ENCODE data around the gene NLRP6. TPM values are rescaled to one million over a fixed set of nuclear protein-coding genes. Genes with fewer than 3 reads are reported as not detected.

NLRP6 gene
- total and polyA plus RNA-seq, 2 donors: 0.90 to 2.2 TPM

DNA sequence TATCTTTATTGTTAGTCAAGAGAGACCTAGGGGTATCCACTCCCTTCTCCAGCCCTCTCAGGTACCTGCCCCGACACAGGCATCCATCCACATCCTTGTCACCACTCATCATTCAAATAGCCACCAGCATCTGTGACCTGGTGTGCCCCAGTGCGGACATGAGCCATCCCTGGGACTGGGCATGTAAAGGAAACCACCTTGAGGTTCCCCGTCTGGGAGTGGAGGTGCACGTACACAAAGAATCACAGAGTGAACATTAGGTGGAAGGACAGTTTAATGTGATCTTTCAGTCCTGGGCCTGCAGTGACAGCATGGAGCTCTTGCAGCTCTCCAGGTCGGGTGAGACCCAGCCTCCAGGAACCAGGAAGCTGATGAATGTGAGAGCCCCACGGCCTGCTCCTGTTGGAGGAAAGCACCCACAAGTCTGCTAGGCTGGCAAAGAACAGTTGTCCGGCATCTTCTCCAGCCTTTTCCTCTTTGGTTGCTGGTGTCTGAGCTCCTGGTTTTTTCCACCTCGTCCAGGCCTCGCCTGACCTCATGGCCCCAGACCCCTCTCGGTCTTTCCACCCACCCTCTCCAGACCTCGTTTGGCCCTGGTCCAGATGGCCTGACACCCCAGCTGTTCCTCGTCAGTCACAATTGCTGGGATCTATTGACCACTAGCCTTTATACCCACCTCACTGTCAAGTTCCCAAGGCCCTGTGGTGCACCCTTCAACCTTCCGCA lies 24.9 kb upstream of the NLRP6 start:
- Histone ChIP-seq H3K36me3 (ENCODE audit: control insufficient read depth in 2 of 2, insufficient read depth in 2 of 2, low read length in 1 of 2) (peaks cover 49 to 51% of the 10 kb centered on the region in 2 donors), H3K9me3 (ENCODE audit: control insufficient read depth in 2 of 2, insufficient read depth in 1 of 2, low read length in 1 of 2) (no peaks in the 10 kb centered on the region), H3K4me3 (ENCODE audit: low read length in 2 of 2) (no peak overlapping the region), H3K27ac (ENCODE audit: low read depth in 1 of 2, low read length in 1 of 2) (no peak overlapping the region), H3K4me1 (ENCODE audit: control insufficient read depth in 2 of 2, insufficient read depth in 2 of 2, low read length in 2 of 2) (peaks cover 0 to 9% of the 10 kb centered on the region in 2 donors), H3K27me3 (ENCODE audit: control insufficient read depth in 2 of 2, insufficient read depth in 1 of 2, low read length in 1 of 2) (peaks cover 0 to 2% of the 10 kb centered on the region in 2 donors)
- WGBS: 96% methylated on average over 13 of the region's 13 CpGs
- DNase-seq (ENCODE audit: low read depth in 6 of 9, low spot score in 9 of 9): no peak

DNA sequence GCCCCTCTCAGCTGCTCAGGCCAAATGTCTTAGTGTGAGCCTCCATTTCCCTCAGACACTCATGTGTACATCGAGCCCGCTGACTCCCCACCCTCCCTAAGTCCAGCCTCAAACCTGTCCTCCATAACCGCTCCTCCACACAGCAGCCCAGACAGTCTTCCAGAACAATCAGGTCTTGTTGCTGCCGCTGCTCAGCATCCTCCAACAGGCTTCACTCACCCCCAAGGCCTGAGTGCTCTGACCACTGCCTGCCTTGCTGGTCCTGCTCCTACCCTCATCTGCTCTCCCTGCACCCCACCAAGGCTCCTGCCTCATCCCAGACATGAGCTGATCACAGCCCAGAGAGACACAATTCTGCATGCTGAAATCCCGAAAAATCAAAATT lies 24.3 kb upstream of the NLRP6 start:
- peaks cover 46 to 47% of the 10 kb centered on the region in 2 donors for H3K36me3 ChIP-seq (ENCODE audit: control insufficient read depth in 2 of 2, insufficient read depth in 2 of 2, low read length in 1 of 2)

DNA sequence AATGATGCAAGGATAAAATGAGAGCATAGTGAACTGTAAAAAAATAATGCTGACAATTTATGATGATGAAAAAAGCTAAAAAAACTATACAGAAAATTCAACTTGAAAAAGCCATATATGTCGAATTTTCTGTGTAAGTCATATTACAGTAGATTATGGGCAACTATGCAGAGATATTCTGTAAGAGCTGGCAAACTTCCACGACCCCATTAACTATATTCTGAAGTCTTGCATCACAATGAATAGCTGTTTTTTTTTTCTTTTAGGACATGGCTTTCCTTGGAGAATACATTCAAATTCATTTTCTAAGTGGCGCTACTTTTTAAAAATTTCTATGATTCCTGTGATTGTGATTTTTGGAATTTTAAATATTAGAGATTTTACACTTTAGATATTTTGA lies 23.0 kb upstream of the NLRP6 start:
- no peak overlapping the region for H3K27ac ChIP-seq (ENCODE audit: low read depth in 1 of 2, low read length in 1 of 2)
- H3K9me3 ChIP-seq (ENCODE audit: control insufficient read depth in 2 of 2, insufficient read depth in 1 of 2, low read length in 1 of 2): no peaks in the 10 kb centered on the region
- no peak overlapping the region for H3K4me3 ChIP-seq (ENCODE audit: low read length in 2 of 2)
- no peak for DNase-seq (ENCODE audit: low read depth in 6 of 9, low spot score in 9 of 9)
- peaks cover 0 to 9% of the 10 kb centered on the region in 2 donors for H3K4me1 ChIP-seq (ENCODE audit: control insufficient read depth in 2 of 2, insufficient read depth in 2 of 2, low read length in 2 of 2)
- peaks cover 36 to 37% of the 10 kb centered on the region in 2 donors for H3K36me3 ChIP-seq (ENCODE audit: control insufficient read depth in 2 of 2, insufficient read depth in 2 of 2, low read length in 1 of 2)
- WGBS: 85% methylated on average over 3 of the region's 3 CpGs
- peaks cover 0 to 2% of the 10 kb centered on the region in 2 donors for H3K27me3 ChIP-seq (ENCODE audit: control insufficient read depth in 2 of 2, insufficient read depth in 1 of 2, low read length in 1 of 2)

More for the DNA sequence above, 24.3 kb upstream of the NLRP6 start:
- Histone ChIP-seq H3K27me3 (ENCODE audit: control insufficient read depth in 2 of 2, insufficient read depth in 1 of 2, low read length in 1 of 2) (peaks cover 0 to 2% of the 10 kb centered on the region in 2 donors), H3K9me3 (ENCODE audit: control insufficient read depth in 2 of 2, insufficient read depth in 1 of 2, low read length in 1 of 2) (no peaks in the 10 kb centered on the region), H3K27ac (ENCODE audit: low read depth in 1 of 2, low read length in 1 of 2) (no peak overlapping the region), H3K4me1 (ENCODE audit: control insufficient read depth in 2 of 2, insufficient read depth in 2 of 2, low read length in 2 of 2) (peaks cover 0 to 9% of the 10 kb centered on the region in 2 donors), H3K4me3 (ENCODE audit: low read length in 2 of 2) (no peak overlapping the region)
- 98% methylated on average over 5 of the region's 5 CpGs for WGBS
- no peak for DNase-seq (ENCODE audit: low read depth in 6 of 9, low spot score in 9 of 9)

DNA sequence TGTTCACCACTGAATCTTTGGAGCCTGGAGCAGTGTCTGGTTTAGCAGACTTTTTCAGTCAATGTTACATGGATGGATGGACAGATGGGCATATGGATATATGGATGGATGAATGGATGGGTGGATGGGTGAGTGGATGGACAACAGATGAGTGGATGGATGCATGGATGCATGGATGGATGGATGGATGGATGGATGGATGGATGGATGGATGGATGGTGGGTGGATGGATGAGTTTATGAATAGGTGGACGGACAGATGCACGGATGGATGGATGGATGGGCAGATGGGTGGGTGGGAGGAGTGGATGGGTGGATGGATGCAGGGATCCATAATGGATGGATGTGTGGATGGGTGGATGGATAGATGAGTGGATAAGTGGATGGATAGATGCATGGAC lies 22.4 kb upstream of the NLRP6 start:
- Histone ChIP-seq H3K4me3 (ENCODE audit: low read length in 2 of 2) (no peak overlapping the region), H3K27me3 (ENCODE audit: control insufficient read depth in 2 of 2, insufficient read depth in 1 of 2, low read length in 1 of 2) (peaks cover 0 to 2% of the 10 kb centered on the region in 2 donors)
- no peak for DNase-seq (ENCODE audit: low read depth in 6 of 9, low spot score in 9 of 9)

DNA sequence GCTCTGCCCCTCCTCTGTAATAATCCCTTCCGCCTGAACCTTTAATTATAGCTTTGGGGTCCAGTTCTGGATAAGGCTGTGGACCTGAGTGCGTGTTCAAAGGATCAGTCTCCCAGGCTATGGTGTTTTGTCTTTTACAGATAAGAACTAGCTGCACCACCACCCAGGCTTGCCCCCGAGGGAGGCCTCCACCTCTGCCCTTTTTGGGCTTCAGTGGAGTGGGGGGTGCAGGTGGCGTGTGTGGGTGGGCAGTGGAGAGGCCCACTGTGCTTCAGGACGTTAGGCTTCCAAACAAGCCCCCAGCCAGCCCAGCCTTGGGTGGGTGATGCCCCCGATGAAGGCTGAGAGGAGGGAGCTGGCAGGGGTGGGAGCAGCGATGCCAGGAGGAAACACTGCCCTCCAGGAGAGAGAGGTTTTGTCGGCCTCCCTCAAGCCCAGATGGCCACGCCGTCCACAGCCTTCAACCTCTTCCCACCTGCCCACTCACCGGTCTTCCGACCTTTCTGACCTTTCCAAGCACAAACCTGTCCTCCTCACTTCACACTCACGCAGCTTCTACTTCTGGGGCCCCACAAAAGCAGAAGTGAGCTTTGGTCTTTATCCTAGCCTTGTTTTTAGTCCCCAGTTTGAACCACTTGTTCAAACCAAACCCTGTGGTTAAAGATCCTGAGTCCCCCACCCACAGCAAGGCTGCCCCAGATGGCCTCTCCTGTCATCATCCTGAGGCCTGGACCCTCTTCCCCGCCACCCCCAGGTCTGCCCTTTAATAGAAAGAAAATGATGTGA lies 21.1 kb upstream of the NLRP6 start:
- DNase-seq (ENCODE audit: low read depth in 6 of 9, low spot score in 9 of 9): no peak

More for the DNA sequence above, 22.4 kb upstream of the NLRP6 start:
- WGBS: 96% methylated on average over 2 of the region's 2 CpGs
- Histone ChIP-seq H3K36me3 (ENCODE audit: control insufficient read depth in 2 of 2, insufficient read depth in 2 of 2, low read length in 1 of 2) (peaks cover 30 to 32% of the 10 kb centered on the region in 2 donors), H3K4me1 (ENCODE audit: control insufficient read depth in 2 of 2, insufficient read depth in 2 of 2, low read length in 2 of 2) (peaks cover 0 to 7% of the 10 kb centered on the region in 2 donors), H3K27ac (ENCODE audit: low read depth in 1 of 2, low read length in 1 of 2) (no peak overlapping the region), H3K9me3 (ENCODE audit: control insufficient read depth in 2 of 2, insufficient read depth in 1 of 2, low read length in 1 of 2) (no peaks in the 10 kb centered on the region)

DNA sequence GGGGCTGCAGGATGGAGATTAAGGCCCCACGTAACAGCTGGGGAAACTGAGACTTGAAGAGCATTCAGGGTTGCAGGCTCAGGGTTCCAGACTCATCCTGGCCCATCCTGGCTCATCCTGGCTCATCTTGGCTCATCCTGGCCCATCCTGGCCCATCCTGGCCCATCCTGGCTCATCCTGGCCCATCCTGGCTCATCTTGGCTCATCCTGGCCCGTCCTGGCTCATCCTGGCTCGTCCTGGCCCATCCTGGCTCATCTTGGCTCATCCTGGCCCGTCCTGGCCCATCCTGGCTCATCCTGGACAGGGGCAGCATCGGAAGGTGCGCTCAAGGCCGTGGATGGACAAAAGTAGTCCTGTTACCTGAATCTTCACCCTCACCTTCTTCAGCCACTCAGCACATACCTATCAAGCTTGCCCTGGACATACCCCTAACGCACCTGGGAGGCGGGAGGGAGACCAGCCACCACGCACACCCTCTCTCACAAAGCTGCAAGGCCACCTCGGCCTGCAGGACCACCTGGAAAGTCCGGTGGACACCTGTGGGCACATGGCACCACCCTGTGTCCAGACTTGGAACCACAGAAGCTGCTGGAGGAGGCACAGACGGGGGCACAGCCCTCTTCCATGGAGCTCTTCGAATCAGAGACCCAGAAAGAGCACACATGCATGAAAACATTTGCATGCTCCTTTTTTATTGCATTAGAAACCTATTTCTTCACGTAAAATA lies 20.3 kb upstream of the NLRP6 start:
- H3K36me3 ChIP-seq (ENCODE audit: control insufficient read depth in 2 of 2, insufficient read depth in 2 of 2, low read length in 1 of 2): peaks cover 8 to 11% of the 10 kb centered on the region in 2 donors
- peaks cover 0 to 2% of the 10 kb centered on the region in 2 donors for H3K27me3 ChIP-seq (ENCODE audit: control insufficient read depth in 2 of 2, insufficient read depth in 1 of 2, low read length in 1 of 2)
- H3K4me3 ChIP-seq (ENCODE audit: low read length in 2 of 2): no peak overlapping the region
- no peak for DNase-seq (ENCODE audit: low read depth in 6 of 9, low spot score in 9 of 9)
- 94% methylated on average over 15 of the region's 15 CpGs for WGBS
- H3K27ac ChIP-seq (ENCODE audit: low read depth in 1 of 2, low read length in 1 of 2): no peak overlapping the region
- no peaks in the 10 kb centered on the region for H3K9me3 ChIP-seq (ENCODE audit: control insufficient read depth in 2 of 2, insufficient read depth in 1 of 2, low read length in 1 of 2)
- H3K4me1 ChIP-seq (ENCODE audit: control insufficient read depth in 2 of 2, insufficient read depth in 2 of 2, low read length in 2 of 2): peaks cover 0 to 3% of the 10 kb centered on the region in 2 donors

More for the DNA sequence above, 21.1 kb upstream of the NLRP6 start:
- 76% methylated on average over 14 of the region's 14 CpGs for WGBS
- Histone ChIP-seq H3K27me3 (ENCODE audit: control insufficient read depth in 2 of 2, insufficient read depth in 1 of 2, low read length in 1 of 2) (peaks cover 0 to 2% of the 10 kb centered on the region in 2 donors), H3K4me1 (ENCODE audit: control insufficient read depth in 2 of 2, insufficient read depth in 2 of 2, low read length in 2 of 2) (peaks cover 0 to 3% of the 10 kb centered on the region in 2 donors), H3K36me3 (ENCODE audit: control insufficient read depth in 2 of 2, insufficient read depth in 2 of 2, low read length in 1 of 2) (peaks cover 16 to 19% of the 10 kb centered on the region in 2 donors), H3K27ac (ENCODE audit: low read depth in 1 of 2, low read length in 1 of 2) (no peak overlapping the region), H3K4me3 (ENCODE audit: low read length in 2 of 2) (no peak overlapping the region), H3K9me3 (ENCODE audit: control insufficient read depth in 2 of 2, insufficient read depth in 1 of 2, low read length in 1 of 2) (no peaks in the 10 kb centered on the region)

DNA sequence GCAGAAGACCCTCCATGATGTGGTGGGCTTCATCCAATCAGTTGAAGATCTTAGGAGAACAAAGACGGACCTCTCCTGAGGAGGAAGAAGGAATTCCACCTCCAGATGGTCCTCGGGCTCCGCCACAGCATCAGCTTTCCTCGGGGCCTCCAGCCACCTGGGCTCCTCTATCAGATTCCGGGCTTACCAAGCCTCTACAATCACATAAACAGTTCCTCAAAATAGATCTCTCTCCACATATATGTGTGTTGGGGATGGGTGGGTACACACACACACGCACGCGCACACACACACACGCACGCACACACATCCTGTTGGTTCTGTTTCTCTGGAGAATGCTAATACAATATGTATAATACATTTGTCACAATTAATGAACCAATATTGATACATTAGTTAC lies 18.8 kb upstream of the NLRP6 start:
- no peaks in the 10 kb centered on the region for H3K9me3 ChIP-seq (ENCODE audit: control insufficient read depth in 2 of 2, insufficient read depth in 1 of 2, low read length in 1 of 2)
- H3K36me3 ChIP-seq (ENCODE audit: control insufficient read depth in 2 of 2, insufficient read depth in 2 of 2, low read length in 1 of 2): no peaks in the 10 kb centered on the region
- H3K4me3 ChIP-seq (ENCODE audit: low read length in 2 of 2): no peak overlapping the region
- DNase-seq (ENCODE audit: low read depth in 6 of 9, low spot score in 9 of 9): no peak
- H3K4me1 ChIP-seq (ENCODE audit: control insufficient read depth in 2 of 2, insufficient read depth in 2 of 2, low read length in 2 of 2): peaks cover 0 to 3% of the 10 kb centered on the region in 2 donors
- no peak overlapping the region for H3K27ac ChIP-seq (ENCODE audit: low read depth in 1 of 2, low read length in 1 of 2)
- peaks cover 0 to 2% of the 10 kb centered on the region in 2 donors for H3K27me3 ChIP-seq (ENCODE audit: control insufficient read depth in 2 of 2, insufficient read depth in 1 of 2, low read length in 1 of 2)
- 38% methylated on average over 10 of the region's 10 CpGs for WGBS

DNA sequence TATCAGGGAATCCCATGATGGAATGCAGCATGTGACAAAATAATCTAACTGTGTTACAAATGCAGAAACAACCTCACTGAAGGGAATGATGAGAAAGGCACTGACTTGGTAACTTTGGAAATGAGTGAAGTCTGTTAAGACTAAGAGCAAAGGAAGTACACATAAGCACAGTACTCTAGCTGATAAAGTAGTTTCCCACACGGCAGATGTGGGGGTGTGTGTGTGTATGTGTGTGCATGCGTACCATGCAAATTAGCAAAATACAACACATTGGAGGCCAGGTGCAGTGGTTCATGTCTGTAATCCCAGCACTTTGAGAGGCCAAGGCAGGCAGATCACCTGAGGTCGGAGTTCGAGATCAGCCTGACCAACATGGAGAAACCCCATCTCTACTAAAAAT lies 16.6 kb upstream of the NLRP6 start:
- Histone ChIP-seq H3K27ac (ENCODE audit: low read depth in 1 of 2, low read length in 1 of 2) (no peak overlapping the region), H3K9me3 (ENCODE audit: control insufficient read depth in 2 of 2, insufficient read depth in 1 of 2, low read length in 1 of 2) (peaks cover 0 to 9% of the 10 kb centered on the region in 2 donors), H3K4me3 (ENCODE audit: low read length in 2 of 2) (no peak overlapping the region), H3K36me3 (ENCODE audit: control insufficient read depth in 2 of 2, insufficient read depth in 2 of 2, low read length in 1 of 2) (no peaks in the 10 kb centered on the region), H3K27me3 (ENCODE audit: control insufficient read depth in 2 of 2, insufficient read depth in 1 of 2, low read length in 1 of 2) (peaks cover 0 to 2% of the 10 kb centered on the region in 2 donors), H3K4me1 (ENCODE audit: control insufficient read depth in 2 of 2, insufficient read depth in 2 of 2, low read length in 2 of 2) (peaks cover 0 to 3% of the 10 kb centered on the region in 2 donors)
- WGBS: 97% methylated on average over 4 of the region's 4 CpGs
- DNase-seq (ENCODE audit: low read depth in 6 of 9, low spot score in 9 of 9): no peak

All from thymus (tissue), 11 donors.